ENCODE measurements around the gene CRACDL.

GRCh38 chr2:98809878-98810587 lies 126.0 kb downstream of the CRACDL start:
- TF ChIP-seq TARDBP (IDR thresholded peaks at IDR 0.05) (no peak), NFRKB (IDR thresholded peaks at IDR 0.05) (no peak), FOXK2 (IDR thresholded peaks at IDR 0.05) (no peak), FOXM1 (IDR thresholded peaks at IDR 0.05; ENCODE audit: borderline replicate concordance) (no peak), SP1 (IDR thresholded peaks at IDR 0.05) (no peak), L3MBTL2 (conservative IDR thresholded peaks at IDR 0.05) (no peak), SUZ12 (IDR thresholded peaks at IDR 0.05) (no peak), FOXA1 (IDR thresholded peaks at IDR 0.05) (no peak), HDGF (IDR thresholded peaks at IDR 0.05; ENCODE audit: borderline replicate concordance) (no peak), CTBP1 (IDR thresholded peaks at IDR 0.05; ENCODE audit: borderline replicate concordance) (no peak), LEF1 (IDR thresholded peaks at IDR 0.05; ENCODE audit: borderline replicate concordance) (no peak), BHLHE40 (IDR thresholded peaks at IDR 0.05; ENCODE audit: borderline replicate concordance) (no peak), PKNOX1 (IDR thresholded peaks at IDR 0.05) (no peak), ZNF384 (IDR thresholded peaks at IDR 0.05) (no peak)

All from HEK293T (cell line).